GM19099 (cell line): Measurements from ENCODE around the gene ERAP2.

Experiments used
- POLR2A ChIP-seq: IDR thresholded peaks from 3 replicates; pipeline ENCODE4 v1.6.1; 2011; ENCODE audit warnings: low read depth; ENCODE audit not compliant: insufficient read length; ENCODE audit errors: extremely low read depth

The ERAP2 gene

DNA sequence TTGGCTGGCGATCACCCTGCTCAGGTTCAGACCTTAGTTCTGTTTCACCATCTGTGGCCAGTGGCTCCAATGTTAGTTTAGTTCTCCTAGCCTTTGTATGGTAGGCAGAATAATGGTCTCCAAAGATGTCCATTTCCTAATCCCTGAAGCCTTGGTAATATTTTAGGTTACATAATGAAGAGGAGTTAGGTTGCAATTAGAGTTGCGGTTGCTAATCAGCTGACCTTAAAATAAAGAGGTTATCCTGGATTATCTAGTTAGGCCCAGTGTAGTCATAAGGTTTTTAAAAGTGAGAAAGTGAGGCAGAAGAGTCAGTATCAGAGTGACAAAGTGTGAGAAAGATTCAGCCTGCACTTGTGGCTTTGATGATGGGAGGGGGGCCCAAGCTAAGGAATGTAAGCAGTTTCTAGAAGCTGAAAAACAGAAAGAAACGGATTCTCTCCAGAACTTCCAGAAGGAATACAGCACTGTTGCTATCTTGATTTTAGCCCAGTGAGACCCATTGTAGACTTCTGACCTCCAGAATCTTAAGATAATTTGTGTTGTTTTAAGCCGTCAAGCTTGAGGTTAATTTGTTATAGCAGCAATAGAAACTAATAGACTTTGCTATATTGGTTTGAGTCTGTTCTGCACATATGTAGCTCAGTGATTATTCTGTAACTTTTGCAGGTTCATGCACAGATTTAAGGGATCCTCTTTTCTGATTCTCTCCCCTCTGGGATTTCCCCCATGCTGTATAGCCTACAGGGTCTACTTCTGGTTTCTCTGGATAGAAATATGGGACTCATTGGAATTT lies 81.2 kb downstream of the ERAP2 start:
- no peak for TF ChIP-seq POLR2A

DNA sequence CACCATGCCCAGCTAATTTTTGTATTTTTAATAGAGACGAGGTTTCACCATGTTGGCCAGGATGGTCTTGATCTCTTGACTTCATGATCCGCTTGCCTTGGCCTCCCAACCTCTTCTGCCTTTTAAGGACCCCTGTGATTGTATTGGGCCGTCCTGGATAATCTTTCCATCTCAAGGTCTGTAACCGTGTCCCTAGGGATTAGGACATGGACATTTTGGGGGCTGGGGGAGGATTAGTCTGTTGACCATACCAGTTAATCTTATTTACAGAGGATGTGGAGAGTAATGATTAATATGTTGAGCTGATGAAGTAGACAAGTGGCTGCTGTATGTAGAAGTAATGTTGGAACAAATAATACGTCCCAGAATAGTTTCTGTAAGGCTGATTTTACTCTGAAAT lies 82.7 kb downstream of the ERAP2 start:
- TF ChIP-seq POLR2A, result no peak

DNA sequence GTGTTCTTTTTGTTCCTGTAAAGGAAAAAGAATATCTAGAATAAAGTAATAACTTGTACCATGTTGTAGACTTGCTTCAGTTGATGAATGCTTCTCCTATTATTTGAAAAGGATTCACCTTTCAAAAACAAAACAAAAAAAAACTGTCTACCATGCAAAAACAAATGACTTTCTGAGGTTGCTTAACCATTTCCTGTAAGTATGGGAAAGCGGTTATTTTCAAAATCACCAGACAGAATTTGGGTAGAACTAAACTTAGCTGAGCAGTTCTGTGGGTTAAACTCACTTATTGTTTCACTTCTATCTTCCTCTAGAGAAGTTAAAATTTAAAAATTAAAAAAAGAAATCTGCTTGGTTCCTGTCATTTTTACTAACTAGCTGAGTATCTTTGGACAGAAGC lies 84.8 kb downstream of the ERAP2 start:
- no peak for TF ChIP-seq POLR2A

DNA sequence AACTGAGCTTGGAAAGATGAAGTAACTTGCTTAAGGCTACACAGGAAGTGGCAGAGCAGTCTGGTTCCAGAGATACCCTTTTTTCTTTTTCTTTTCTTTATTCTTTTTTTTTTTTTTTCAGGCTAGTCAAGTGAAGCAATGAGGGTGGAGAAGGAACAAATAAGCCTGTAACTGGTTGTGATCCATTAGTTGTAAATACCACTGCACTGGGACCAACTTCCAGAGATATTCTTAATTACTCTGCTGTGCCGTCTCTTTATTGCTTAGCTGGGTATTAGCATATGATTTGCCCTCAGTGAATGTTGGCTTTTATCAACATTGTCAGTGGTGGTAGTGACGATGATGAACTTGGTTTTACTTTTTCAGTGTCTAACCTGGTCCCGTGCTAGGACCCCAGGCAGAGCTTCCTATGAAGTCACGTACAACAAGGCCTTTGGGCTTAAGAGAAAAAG lies 86.3 kb downstream of the ERAP2 start:
- no peak for TF ChIP-seq POLR2A

DNA sequence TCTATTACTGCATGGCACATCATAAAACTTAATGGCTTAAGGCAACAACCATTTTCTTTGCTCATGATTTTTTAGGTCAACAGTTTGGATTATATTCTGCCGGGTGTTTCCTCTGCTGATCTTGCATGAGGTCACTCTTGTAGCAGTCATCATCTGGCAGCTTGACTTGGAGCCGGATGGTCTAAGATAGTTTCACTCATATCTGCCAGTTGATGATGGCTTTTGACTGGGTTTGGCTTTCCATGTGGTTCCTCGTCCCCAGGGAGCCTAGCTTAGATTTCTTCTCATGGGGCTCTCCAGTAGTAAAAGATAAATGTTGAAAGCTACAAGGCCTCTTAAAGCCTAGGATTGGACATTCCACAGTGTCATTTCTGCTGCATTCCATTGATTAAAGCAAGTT lies 87.0 kb downstream of the ERAP2 start:
- TF ChIP-seq POLR2A, result no peak

DNA sequence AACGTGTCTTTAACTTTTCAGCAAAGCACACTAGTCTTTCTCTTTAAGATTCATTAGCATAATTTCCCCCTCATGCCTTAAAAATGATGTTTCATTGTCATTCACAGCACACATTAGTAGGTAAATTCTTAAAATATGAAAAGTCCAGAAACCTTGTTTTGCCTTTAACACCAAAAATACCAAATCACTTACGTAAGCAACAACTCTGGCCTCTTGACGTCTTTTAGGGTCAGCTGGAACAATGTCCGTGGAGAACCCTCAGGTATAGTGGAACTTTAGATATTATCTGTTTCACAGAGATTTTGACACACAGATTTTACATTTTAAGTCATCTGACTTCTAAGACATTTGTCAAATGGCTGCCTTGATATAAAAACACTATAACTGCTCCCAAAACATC lies 90.5 kb downstream of the ERAP2 start:
- no peak for TF ChIP-seq POLR2A

DNA sequence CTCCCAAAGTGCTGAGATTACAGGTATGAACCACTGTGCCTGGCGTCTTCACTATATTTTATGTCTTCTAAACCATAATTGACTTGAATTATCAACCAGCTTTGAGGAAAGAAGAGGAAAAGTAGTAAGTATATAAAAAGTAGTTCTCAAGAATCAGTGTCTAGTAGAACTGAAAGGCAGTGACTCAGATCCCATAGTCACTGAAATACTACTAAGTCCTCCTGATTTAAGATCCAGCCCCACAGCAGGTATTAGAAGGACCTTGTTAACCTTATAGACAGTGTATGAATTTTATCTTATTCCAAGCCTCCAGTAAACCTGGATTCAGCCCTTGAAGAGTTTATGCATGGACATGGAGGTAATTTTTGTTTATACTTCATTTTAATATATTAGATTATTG lies 91.1 kb downstream of the ERAP2 start:
- TF ChIP-seq POLR2A, result no peak

DNA sequence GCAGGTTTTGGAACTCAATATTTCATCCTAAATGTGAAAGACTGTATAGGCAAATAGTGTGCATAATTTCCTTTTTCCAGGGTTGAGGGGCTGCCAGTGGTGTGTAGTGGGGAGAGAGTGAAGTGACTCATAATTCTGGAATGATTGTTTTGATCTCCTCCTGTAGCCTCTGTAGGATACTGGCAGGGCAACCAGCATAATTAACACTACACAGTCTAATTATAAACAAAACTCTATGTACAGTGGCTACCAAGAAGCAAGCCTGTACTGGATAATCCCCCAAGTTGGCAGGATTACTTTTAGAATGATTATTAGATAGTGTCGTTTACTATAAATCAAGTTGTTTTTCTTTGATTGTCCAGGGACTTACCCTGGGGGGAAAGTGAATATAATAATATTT lies 91.8 kb downstream of the ERAP2 start:
- TF ChIP-seq POLR2A, result no peak

DNA sequence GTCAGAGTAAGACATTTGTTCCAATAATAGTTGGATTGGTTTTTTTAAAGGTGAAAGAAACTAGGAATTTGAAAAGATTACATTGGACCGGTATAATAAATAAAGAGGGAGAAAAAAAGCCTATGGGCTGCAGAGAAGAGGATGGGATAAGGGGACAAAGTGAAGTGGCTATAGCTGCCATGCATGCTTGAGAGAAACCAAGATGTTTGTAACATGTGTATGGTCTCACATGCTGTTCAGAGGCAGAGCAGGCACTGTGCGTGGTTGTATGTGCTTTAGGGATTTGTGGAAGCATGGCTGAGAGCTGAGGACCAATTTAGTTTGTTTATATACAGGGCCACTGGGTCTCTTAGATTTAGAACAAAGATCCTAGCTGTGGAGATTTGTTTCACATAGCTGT lies 92.3 kb downstream of the ERAP2 start:
- no peak for TF ChIP-seq POLR2A
